Testis (tissue), 3 donors: ENCODE data around the gene RABGGTA. TPM values are rescaled to one million over a fixed set of nuclear protein-coding genes. Genes with fewer than 3 reads are reported as not detected.

Experiments
- DNase-seq: peaks from one replicate; pipeline ENCODE4 v3.0.0-alpha.2; 2019
- H3K27ac ChIP-seq, 2 donors: fragments of 200-600 bp; sonication (generic); one replicate each; pipeline ENCODE4 v1.5.1; 2019
- H3K27me3 ChIP-seq: fragments of 200-600 bp; sonication (generic); one replicate; pipeline ENCODE4 v1.5.1; 2019
- H3K36me3 ChIP-seq: fragments of 200-600 bp; sonication (generic); one replicate; pipeline ENCODE4 v1.5.1; 2017; ENCODE audit warnings: low read depth; ENCODE audit errors: missing control alignments
- H3K4me1 ChIP-seq: fragments of 200-600 bp; sonication (generic); one replicate; pipeline ENCODE4 v1.5.1; 2019
- H3K4me3 ChIP-seq, 2 donors: fragments of 200-600 bp; sonication (generic); one replicate each; pipeline ENCODE4 v1.5.1; 2017 to 2019
- H3K9me3 ChIP-seq: fragments of 200-600 bp; sonication (generic); one replicate; pipeline ENCODE4 v1.5.1; 2017
- POLR2A ChIP-seq: fragments of 450-650 bp; IDR thresholded peaks from one replicate; pipeline ENCODE4 v1.6.1; 2017; ENCODE audit warnings: antibody characterized with exemption, mild to moderate bottlenecking, moderate library complexity
- WGBS, 2 donors: methylation state at CpG; one replicate each; pipeline ENCODE4 v1.1.5; 2018; 5-methylcytosine and 5-hydroxymethylcytosine counted together
- intact Hi-C: fragments of 100-400 bp; cut with DNase I; formaldehyde crosslinking; loops from one replicate; pipeline ENCODE4 v1.15.1; 2023; ENCODE audit warnings: low total_unique reads
- polyA plus RNA-seq: library from polyadenylated mRNA; stranded (reverse); fragments of 350-450 nt; fragmentation: Illumina TruSeq; extraction: RNeasy Lipid Tissue Mini Kit (QIAGEN cat#74804); gene quantifications from one replicate; pipeline ENCODE4 v1.2.3, GENCODE V29; 2014; ENCODE audit warnings: low read depth, low replicate concordance; ENCODE audit not compliant: insufficient read depth
- total RNA-seq, 2 donors: library from RNA; depleted of rRNA; stranded (reverse); fragments of >200 nt; gene quantifications; one replicate each; pipeline ENCODE4 v1.2.3, GENCODE V29; 2016
- TF ChIP-seq, protein P1 (sequence below), 3 experiments: fragments of 450-650 bp in 2 of 3; fragments of 200-600 bp in 1 of 3; sonication (generic) in 1 of 3; IDR thresholded peaks; one replicate each; pipeline ENCODE4 v1.5.1; 2016 to 2019; ENCODE audit warnings: antibody characterized with exemption in 3 of 3, mild to moderate bottlenecking in 2 of 3, moderate library complexity in 1 of 3

The RABGGTA gene
- total and polyA plus RNA-seq, 3 donors from 2014 or later, result 33.5 to 90.2 (median 70.9) TPM

- DNase-seq, result no peak
- Histone ChIP-seq H3K9me3 (no peaks in the 10 kb centered on the region), H3K27ac (no peak overlapping the region), H3K4me1 (no peaks in the 10 kb centered on the region), H3K27me3 (no peaks in the 10 kb centered on the region), H3K4me3 (no peak overlapping the region), H3K36me3 (no peaks in the 10 kb centered on the region)
- TF ChIP-seq, protein P1, sequence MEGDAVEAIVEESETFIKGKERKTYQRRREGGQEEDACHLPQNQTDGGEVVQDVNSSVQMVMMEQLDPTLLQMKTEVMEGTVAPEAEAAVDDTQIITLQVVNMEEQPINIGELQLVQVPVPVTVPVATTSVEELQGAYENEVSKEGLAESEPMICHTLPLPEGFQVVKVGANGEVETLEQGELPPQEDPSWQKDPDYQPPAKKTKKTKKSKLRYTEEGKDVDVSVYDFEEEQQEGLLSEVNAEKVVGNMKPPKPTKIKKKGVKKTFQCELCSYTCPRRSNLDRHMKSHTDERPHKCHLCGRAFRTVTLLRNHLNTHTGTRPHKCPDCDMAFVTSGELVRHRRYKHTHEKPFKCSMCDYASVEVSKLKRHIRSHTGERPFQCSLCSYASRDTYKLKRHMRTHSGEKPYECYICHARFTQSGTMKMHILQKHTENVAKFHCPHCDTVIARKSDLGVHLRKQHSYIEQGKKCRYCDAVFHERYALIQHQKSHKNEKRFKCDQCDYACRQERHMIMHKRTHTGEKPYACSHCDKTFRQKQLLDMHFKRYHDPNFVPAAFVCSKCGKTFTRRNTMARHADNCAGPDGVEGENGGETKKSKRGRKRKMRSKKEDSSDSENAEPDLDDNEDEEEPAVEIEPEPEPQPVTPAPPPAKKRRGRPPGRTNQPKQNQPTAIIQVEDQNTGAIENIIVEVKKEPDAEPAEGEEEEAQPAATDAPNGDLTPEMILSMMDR (IDR thresholded peaks at IDR 0.05), result no peak
- TF ChIP-seq POLR2A, result no peak
- intact Hi-C loops, result no loop called here
- 80 to 88% methylated on average over 4 to 6 of the region's 6 CpGs for WGBS, 2 donors
Observed at GRCh38 chr14:24280797-24281460, 9.5 kb upstream of the RABGGTA start.

- no peaks in the 10 kb centered on the region for H3K9me3 ChIP-seq
- H3K4me1 ChIP-seq, result no peaks in the 10 kb centered on the region
- H3K36me3 ChIP-seq, result no peaks in the 10 kb centered on the region
- H3K4me3 ChIP-seq, result no peak overlapping the region
- no peak overlapping the region for H3K27ac ChIP-seq
- 84 to 88% methylated on average over 11 of the region's 11 CpGs for WGBS, 2 donors
- no peaks in the 10 kb centered on the region for H3K27me3 ChIP-seq
- intact Hi-C loops, result no loop called here
- DNase-seq, result no peak
- TF ChIP-seq, protein P1 (IDR thresholded peaks at IDR 0.05), result no peak
Observed at GRCh38 chr14:24279301-24280186, 8.1 kb upstream of the RABGGTA start.

GRCh38 chr14:24278424-24278823 lies 7.0 kb upstream of the RABGGTA start:
- intact Hi-C loops, result no loop called here
- 89 to 90% methylated on average over 5 of the region's 5 CpGs for WGBS, 2 donors

DNA sequence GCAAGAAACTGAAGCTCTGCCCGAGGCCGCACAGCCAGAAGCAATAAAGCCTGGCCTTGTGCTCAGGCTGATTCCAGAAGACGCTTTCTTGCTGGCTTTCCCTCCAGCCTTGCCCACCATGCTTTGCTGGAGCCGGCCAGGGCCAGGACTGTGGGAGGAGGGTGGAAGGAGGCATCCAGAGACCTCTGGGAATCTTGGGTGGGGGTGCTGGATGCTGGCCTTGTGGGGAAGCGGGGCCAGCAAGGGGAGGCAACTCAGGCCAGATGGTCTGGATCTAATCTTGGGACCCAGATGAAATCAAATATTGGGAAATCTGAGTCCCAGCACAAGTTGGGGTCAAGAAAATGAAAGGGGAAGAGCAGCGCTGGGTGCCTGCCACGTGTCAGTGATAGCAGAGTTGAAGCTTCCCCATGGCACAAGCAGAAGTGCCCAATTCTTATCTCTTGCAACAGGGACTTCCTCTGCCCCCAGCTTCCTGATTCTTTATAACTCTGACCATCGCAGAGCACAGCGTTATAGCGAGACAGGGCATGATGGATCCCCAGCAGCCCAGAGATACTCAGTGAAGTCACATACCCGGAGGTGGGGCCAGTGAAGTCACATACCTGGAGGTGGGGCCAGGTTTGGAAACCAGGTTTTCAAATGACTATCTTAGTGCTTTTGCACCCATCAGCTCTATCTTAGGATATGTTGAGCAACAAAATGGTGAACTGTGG lies 6.4 kb upstream of the RABGGTA start:
- WGBS, 2 donors, result 84 to 87% methylated on average over 11 of the region's 11 CpGs
- H3K27ac ChIP-seq, result no peak overlapping the region

More at GRCh38 chr14:24278424-24278823, 7.0 kb upstream of the RABGGTA start:
- TF ChIP-seq, protein P1 (IDR thresholded peaks at IDR 0.05), result no peak
- no peak for TF ChIP-seq POLR2A
- H3K36me3 ChIP-seq, result no peaks in the 10 kb centered on the region
- no peaks in the 10 kb centered on the region for H3K27me3 ChIP-seq
- no peak overlapping the region for H3K4me3 ChIP-seq
- DNase-seq, result no peak
- H3K9me3 ChIP-seq, result no peaks in the 10 kb centered on the region
- no peak overlapping the region for H3K27ac ChIP-seq
- H3K4me1 ChIP-seq, result no peaks in the 10 kb centered on the region

More for the DNA sequence above, 6.4 kb upstream of the RABGGTA start:
- intact Hi-C loops, result no loop called here
- TF ChIP-seq, protein P1 (IDR thresholded peaks at IDR 0.05), result no peak
- TF ChIP-seq POLR2A, result no peak
- Histone ChIP-seq H3K4me3 (no peak overlapping the region), H3K27me3 (no peaks in the 10 kb centered on the region), H3K4me1 (no peaks in the 10 kb centered on the region), H3K9me3 (no peaks in the 10 kb centered on the region), H3K36me3 (no peaks in the 10 kb centered on the region)
- DNase-seq, result no peak
